ENCODE data around the gene GPS1. TPM values are rescaled to one million over a fixed set of nuclear protein-coding genes. Genes with fewer than 3 reads are reported as not detected.

The GPS1 gene
- total and polyA plus RNA-seq, 10 of the 15 experiments (the other 5 are each of a cell fraction or from before 2014, with no cell fraction given) = 2.2 to 146 (median 77.7) TPM

DNA sequence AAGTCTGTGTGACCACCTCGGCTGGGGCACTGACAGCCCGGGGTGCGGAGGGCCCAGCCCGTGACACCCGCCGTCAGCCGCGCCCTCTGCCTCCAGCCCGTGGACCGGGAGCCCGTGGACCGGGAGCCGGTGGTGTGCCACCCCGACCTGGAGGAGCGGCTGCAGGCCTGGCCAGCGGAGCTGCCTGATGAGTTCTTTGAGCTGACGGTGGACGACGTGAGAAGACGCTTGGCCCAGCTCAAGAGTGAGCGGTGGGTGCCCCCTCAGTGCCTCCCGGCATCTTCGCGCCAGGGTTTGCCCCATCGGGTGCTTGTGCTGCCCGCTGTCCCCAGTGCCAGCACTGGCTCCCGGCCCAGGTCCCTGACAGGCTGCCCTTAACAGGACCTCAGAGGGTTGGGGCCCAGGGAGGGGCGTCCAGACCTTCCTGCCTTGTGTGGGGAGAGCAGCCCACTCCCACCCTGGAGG is 42.7 kb upstream of the GPS1 start:
- in situ Hi-C loops (cut with MboI) (no loop called here), intact Hi-C loops (cut with micrococcal nuclease; ENCODE audit: unreplicated experiment) (no loop called here)
- H4K20me1 ChIP-seq (ENCODE audit: control insufficient read depth, insufficient read depth) = no peaks in the 10 kb centered on the region
- no peaks in the 10 kb centered on the region for H3K79me2 ChIP-seq (ENCODE audit: control insufficient read depth, insufficient read depth, low read length)
- ChIA-PET RAD21 (ENCODE audit: unreplicated experiment) (interaction anchor here (0.5 kb wide), 1 partner anchor 41 kb away, joined by 3 read pairs; no protein-coding TSS in a partner anchor), POLR2A (no interaction called here), CTCF (no interaction called here), SMC1A (ENCODE audit: uncharacterized antibody, unreplicated experiment) (no interaction called here)
- no peaks in the 10 kb centered on the region for H3K9me3 ChIP-seq (replicated peaks; ENCODE audit: control insufficient read depth, insufficient read depth, low read length)
- H3K27me3 ChIP-seq (replicated peaks in 1 of 2; ENCODE audit: control insufficient read depth in 2 of 2, insufficient read depth in 2 of 2, low read length in 1 of 2) = no peaks in the 10 kb centered on the region
- H3K4me3 ChIP-seq = no peak overlapping the region
- 89% methylated on average over 16 of the region's 28 CpGs for WGBS (ENCODE audit: insufficient coverage, insufficient replicate concordance, low lambda C conversion rate, missing lambda C conversion rate)
- ATAC-seq (no peak), FAIRE-seq (no peak), DNase-seq (ENCODE audit: low read depth, low spot score) (no peak)
- no peak overlapping the region for H2AFZ ChIP-seq (ENCODE audit: control insufficient read depth, low read depth, low read length)
- no peaks in the 10 kb centered on the region for H3K36me3 ChIP-seq (ENCODE audit: control insufficient read depth in 2 of 2, insufficient read depth in 2 of 2, low read length in 1 of 2)
- no peaks in the 10 kb centered on the region for H3K4me1 ChIP-seq (ENCODE audit: control insufficient read depth, insufficient read depth, low read length)
- no peak overlapping the region for H3K27ac ChIP-seq (ENCODE audit: control insufficient read depth, insufficient read depth)
- BruUV-seq (replicated peaks) = no TSS peak
- H3K9ac ChIP-seq (ENCODE audit: control insufficient read depth, insufficient read depth, low read length) = no peak overlapping the region
- no peak overlapping the region for H3K4me2 ChIP-seq (ENCODE audit: control insufficient read depth, insufficient read depth)
- TF ChIP-seq, protein P1, sequence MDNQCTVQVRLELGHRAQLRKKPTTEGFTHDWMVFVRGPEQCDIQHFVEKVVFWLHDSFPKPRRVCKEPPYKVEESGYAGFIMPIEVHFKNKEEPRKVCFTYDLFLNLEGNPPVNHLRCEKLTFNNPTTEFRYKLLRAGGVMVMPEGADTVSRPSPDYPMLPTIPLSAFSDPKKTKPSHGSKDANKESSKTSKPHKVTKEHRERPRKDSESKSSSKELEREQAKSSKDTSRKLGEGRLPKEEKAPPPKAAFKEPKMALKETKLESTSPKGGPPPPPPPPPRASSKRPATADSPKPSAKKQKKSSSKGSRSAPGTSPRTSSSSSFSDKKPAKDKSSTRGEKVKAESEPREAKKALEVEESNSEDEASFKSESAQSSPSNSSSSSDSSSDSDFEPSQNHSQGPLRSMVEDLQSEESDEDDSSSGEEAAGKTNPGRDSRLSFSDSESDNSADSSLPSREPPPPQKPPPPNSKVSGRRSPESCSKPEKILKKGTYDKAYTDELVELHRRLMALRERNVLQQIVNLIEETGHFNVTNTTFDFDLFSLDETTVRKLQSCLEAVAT (IDR thresholded peaks at IDR 0.05) = no peak
- TF ChIP-seq PRDM15 (CRISPR knock-in tag; IDR thresholded peaks at IDR 0.05) (no peak), BCL3 (IDR thresholded peaks at IDR 0.05; ENCODE audit: borderline replicate concordance, insufficient read depth, low read depth, low read length, poor library complexity, severe bottlenecking) (no peak), MEF2A (IDR thresholded peaks at IDR 0.05; ENCODE audit: insufficient read depth, low read depth, low read length) (no peak), SREBF1 (IDR thresholded peaks at IDR 0.05; ENCODE audit: low read length) (no peak), SIN3A (IDR thresholded peaks at IDR 0.05; ENCODE audit: low read depth, low read length) (no peak), CEBPZ (IDR thresholded peaks at IDR 0.05; ENCODE audit: low read depth, low read length) (no peak), BCL11A (IDR thresholded peaks at IDR 0.05; ENCODE audit: low read depth, low read length) (no peak), IKZF1 (conservative IDR thresholded peaks at IDR 0.05) (no peak), KLF5 (IDR thresholded peaks at IDR 0.05; ENCODE audit: partially characterized antibody) (no peak), BCLAF1 (IDR thresholded peaks at IDR 0.05) (no peak)
